HUDEP-2 (cell line): ENCODE data around the gene EDARADD.

Experiments
- DNase-seq, 76 experiments: peaks; one replicate each; lab custom pipeline; 2025; ENCODE audit not compliant: unreplicated experiment in 76 of 76; lab: John Stamatoyannopoulos, UW

Gene EDARADD

DNA sequence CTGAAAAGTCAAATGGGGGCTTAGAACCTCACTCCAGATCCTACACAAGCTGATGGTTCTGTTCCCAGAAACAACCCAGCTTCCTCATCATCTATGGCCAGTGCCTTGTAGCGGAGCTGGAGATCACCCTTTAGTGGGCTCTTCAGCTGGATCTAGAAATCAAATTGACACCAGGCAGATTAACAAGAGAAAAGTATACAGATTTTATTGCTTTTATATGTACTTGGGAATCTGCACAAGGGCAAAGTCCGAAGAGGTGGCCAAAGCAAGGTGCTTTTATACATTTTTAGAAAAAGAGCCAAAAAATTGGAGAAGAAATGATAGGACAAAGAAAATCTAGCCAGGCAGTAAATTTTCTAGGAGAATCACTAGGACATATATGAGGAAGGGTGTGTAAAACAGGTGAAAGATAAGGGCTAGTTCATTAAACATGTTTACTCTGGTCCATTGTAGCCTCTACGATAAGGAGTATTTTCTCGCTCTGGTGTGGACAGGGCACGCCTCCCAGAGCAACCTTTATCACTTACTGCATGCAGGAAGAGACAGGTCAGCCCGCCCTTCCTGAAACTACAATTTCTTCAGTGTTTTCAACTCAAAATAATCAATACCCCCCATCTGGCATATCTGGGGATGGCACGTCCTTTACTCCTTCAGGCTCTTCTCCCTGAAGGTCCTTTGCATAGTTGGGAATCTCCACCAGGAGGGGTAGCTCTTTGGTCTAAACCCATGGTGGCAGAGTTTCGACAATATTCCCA lies 115.7 kb downstream of the EDARADD start:
- peak in 3 of 76 experiments; percentile 3 to 17 (median 13) for DNase-seq

DNA sequence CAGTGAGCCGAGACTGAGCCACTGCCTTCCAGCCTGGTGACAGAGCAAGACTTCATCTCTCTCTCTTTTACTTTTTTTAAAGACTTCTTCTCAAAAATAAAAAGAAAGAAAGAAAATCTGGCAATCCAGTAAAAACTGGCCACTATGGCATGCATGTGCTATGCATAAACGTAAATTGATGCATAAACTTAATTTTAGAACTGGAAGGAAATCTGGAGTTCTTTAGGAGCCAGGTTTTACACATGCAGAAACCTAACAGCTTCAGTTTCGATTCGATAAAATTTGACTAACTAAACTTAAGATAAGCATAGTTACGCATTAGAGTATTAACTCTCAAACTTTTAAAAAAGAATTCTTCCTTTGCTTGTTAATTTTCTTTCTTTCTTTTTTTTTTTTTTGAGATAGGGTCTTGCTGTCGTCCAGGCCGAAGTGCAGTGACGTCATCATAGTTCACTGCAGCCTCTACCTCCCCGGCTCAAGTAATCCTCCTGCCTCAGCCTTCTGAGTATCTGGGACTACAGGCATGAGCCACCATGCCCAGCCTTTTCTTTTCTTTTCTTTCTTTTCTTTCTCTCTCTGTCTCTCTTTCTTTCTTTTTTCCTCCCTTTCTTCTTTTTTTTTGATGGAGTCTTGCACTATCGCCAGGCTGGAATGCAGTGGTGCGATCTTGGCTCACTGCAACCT lies 117.8 kb downstream of the EDARADD start:
- no peak for DNase-seq

- no peak for DNase-seq
Observed at GRCh38 chr1:236514703-236515442, 120.8 kb downstream of the EDARADD start.

GRCh38 chr1:236515443-236515958 lies 121.4 kb downstream of the EDARADD start:
- no peak for DNase-seq

DNA sequence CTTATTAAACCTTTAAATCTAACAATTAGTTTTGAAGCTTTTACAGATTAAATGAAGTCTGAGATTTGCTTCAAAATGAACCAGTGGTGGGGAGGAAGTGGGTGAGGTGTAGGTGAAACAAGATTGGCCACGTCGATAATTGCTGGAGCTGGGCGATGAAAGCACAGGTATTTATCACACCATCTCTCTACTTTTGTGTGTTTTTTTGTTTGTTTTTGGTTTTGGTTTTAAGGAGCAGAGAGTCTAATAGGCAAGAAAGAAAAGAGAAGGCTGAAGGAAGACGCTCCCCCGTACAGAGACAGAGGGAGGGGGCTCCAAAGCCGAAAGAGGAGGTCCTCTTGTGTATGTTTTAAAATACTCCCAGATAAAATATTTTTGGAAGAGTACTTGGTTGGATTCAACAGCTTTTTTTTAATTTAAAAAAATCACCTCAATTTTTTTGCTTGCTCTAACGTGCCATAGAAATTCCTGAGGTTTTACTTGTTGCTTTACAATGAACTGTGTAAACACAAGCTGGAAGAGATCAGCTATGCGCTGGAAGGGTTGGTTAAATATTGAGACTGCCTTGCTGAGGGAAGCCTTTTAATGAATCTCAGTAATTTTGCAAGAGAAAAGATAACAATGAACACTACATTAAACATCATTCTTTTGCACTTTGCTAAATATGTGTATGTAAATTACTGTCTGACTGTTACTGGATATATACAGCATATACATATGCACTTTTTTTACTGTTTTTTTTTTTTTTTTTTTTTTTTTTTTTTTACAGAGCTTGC lies 123.0 kb downstream of the EDARADD start:
- DNase-seq: no peak

GRCh38 chr1:236518322-236518721 lies 124.2 kb downstream of the EDARADD start:
- no peak for DNase-seq

DNA sequence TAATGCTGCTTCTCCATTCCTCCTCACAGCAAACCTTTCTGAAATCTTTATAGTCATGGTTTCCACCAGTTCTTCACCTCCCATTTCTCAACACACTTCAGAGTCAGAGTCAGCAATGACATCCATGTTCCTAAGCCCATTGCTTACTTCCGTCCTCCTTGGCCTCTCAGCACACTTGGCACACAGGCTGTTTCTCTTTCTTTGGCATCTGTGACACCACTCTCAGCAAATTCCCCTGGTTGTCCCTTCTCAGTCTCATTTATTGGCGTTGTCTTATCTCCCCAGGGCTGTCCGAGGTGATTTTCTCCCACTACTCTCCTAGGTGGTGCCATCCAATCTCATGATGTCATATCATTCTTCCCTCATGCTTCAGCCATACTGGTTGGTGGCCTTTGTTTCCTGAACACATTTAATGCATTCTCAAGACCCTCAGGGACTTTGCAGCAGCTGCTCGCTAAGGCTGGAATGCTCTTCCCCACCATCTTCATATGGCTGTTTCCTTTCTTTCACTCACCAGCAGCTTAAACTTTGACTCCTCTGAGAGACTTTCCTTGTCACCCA lies 126.4 kb downstream of the EDARADD start:
- DNase-seq: no peak

DNA sequence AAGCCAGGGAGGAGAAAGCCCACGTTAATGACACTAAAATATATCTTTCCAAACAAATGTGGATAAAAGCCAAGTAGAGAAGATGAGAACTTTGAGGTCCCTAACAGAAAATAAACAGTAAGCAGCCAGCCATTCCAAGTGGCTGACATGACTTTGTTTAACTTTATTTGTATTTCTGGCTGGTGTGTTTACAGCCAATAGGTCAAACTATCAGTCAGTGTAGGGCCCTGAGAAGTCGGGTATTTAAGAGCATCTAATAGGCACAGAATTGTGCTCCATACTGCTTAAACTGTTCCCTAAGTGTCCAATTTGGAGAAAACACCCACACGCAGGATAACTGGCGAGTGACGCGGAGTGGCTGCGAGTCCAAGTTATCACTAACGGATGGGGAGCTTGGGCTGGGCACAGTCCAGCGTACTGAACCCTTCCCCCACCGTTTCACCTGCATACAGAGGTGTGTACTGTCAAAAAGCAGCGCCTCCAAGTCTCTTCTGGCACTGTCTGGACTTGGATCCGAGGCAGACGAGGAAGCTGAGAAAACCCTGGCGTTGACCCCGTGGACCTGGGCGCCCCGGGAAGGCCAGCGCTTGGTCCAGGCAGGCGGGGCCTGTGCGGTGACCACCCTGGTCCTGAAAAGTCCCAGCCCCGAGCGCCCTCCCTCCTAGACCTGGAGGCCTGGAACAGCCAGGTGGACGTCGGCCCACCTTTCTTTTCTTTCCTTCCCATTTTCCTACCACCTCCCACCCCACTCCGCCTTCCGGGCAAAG lies 129.0 kb downstream of the EDARADD start:
- DNase-seq: peak in 1 of 76 experiments; percentile 42

GRCh38 chr1:236523704-236524141 lies 129.6 kb downstream of the EDARADD start, which contains the start of gene LGALS8:
Gene LGALS8 (plus strand): TSS chr1:236523982. CDS start chr1:236526071, 2,089 bp downstream.
- DNase-seq: peak in 74 of 76 experiments; percentile 12 to 87 (median 70)

GRCh38 chr1:236524142-236524894 lies 130.2 kb downstream of the EDARADD start:
- DNase-seq: peak in 60 of 76 experiments; percentile 4 to 67 (median 34)

DNA sequence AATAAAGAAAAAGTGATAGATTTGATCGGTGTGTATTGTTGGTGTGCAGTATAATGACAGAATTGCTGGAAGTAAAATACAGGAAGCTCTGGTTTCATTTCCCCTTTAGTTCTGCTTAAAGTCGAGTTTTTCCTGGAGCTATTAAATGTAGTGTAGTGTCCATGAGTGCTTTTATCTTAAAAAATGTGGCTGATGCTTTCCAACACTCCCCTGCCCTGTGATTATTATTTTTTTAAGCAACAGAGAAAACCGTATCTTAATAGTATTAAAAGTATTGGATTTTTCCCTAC lies 130.8 kb downstream of the EDARADD start:
- DNase-seq: no peak

DNA sequence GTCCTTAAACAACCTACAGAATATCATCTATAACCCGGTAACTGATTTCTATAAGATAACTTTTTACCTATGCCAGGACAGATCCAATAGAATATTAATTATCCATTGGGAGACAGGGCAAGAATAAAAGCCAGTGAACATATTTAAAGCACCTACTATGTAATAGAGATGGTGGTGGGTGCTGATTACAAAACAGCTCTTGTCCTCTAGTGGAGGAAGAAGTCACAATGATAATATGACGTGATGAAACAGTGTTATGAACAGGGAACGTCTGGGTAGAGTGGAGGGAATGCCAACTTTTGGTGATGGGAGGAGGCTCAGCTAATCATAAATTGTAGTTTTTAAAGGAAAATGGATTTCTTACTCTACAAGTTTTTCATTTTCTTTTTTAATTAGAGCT lies 132.0 kb downstream of the EDARADD start:
- no peak for DNase-seq

DNA sequence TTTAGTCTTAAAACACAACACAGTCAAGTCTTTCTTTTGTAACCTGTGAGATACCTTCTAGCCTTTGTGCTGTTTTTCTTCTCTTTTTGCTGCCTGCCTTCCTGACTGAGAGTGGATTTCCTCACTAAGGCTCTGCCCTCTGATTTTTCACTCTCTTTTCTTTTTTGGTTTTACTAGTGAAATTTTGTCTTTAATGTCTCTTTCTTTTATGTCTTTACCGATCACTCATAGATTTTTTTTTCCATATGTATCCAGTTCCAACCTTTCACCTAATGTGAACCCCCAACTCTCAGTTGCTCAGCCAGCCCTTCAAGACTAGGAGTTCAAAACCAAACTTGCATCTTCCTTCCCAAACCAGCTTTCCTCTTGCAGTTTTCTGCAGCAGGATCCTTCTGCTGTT lies 136.2 kb downstream of the EDARADD start:
- no peak for DNase-seq

- DNase-seq: no peak
Observed at GRCh38 chr1:236530959-236531358, 136.9 kb downstream of the EDARADD start.

- DNase-seq: no peak
Observed at GRCh38 chr1:236532850-236533249, 138.8 kb downstream of the EDARADD start.

GRCh38 chr1:236534151-236534651 lies 140.1 kb downstream of the EDARADD start:
- DNase-seq: no peak
